C4-2B (cell line): ENCODE measurements around the gene PCSK5.

Experiments used
- CTCF ChIP-seq: fragments of 450-650 bp; conservative IDR thresholded peaks from 2 replicates; pipeline ENCODE4 v1.5.1; 2017; ENCODE audit warnings: mild to moderate bottlenecking
- ZFX ChIP-seq: fragments of 450-650 bp; IDR thresholded peaks from 2 replicates; pipeline ENCODE4 v1.6.1; 2017

GRCh38 chr9:76240578-76240977, 350.1 kb downstream of the PCSK5 start:
- no peak for TF ChIP-seq CTCF
- no peak for TF ChIP-seq ZFX
